GM12878 (cell line): Measurements from ENCODE around the gene WDR17. TPM values are rescaled to one million over a fixed set of nuclear protein-coding genes. Genes with fewer than 3 reads are reported as not detected.

Experiments
- ATAC-seq: fragments of 200-7000 bp; cut with Tn5 transposase; 3 replicates; pipeline ENCODE4 v1.9.1; 2020; ENCODE audit warnings: mild to moderate bottlenecking, moderate library complexity
- BruUV-seq: library from RNA; stranded (reverse); fragments of 400-500 nt; replicated peaks from 2 replicates; lab custom pipeline; 2021; lab: Mats Ljungman, UMichigan
- CTCF ChIA-PET: fragments of 300-600 bp; sonication (Branson Sonifier 250); formaldehyde crosslinking; extraction: SDS; loops from one replicate; lab custom pipeline; 2021; ENCODE audit warnings: inconsistent platforms; lab: Yijun Ruan, JAX
- POLR2A ChIA-PET: fragments of 350-600 bp; formaldehyde crosslinking; extraction: SDS; loops from one replicate; lab custom pipeline; 2021; ENCODE audit warnings: inconsistent platforms; lab: Charles Lee
- RAD21 ChIA-PET: fragments of 300-600 bp; sonication (Branson Sonifier 250); formaldehyde crosslinking; loops from one replicate; lab custom pipeline; 2023; ENCODE audit warnings: antibody characterized with exemption; ENCODE audit not compliant: unreplicated experiment; lab: Charles Lee
- SMC1A ChIA-PET: fragments of 300-600 bp; sonication (Branson Sonifier 250); formaldehyde crosslinking; loops from one replicate; lab custom pipeline; 2023; ENCODE audit not compliant: unreplicated experiment, uncharacterized antibody; lab: Charles Lee
- DNase-seq: peaks from one replicate; pipeline ENCODE4 v3.0.0-alpha.2; 2011; ENCODE audit warnings: low read depth, low spot score
- FAIRE-seq: peaks from 3 replicates; lab custom pipeline; 2011; peaks lifted over from hg19 to GRCh38; lab: Jason Lieb, UNC
- H2AFZ ChIP-seq: 2 replicates; pipeline ENCODE4 v1.6.0; 2011; ENCODE audit warnings: low read depth, low read length, control low read depth; ENCODE audit not compliant: control insufficient read depth
- H3K27ac ChIP-seq: 2 replicates; pipeline ENCODE4 v1.5.1; 2011; ENCODE audit warnings: control low read depth; ENCODE audit not compliant: control insufficient read depth, insufficient read depth
- H3K27me3 ChIP-seq, 2 experiments: replicated peaks in 1 of 2; 2 replicates each; pipeline versions ENCODE4 v1.6.0 to v1.6.1; 2011; ENCODE audit warnings: low read length in 1 of 2; ENCODE audit not compliant: control insufficient read depth in 2 of 2, insufficient read depth in 2 of 2
- H3K36me3 ChIP-seq, 2 experiments: 2 replicates each; pipeline ENCODE4 v1.5.1; 2011; ENCODE audit warnings: low read length in 1 of 2; ENCODE audit not compliant: control insufficient read depth in 2 of 2, insufficient read depth in 2 of 2
- H3K4me1 ChIP-seq: 2 replicates; pipeline ENCODE4 v1.6.1; 2011; ENCODE audit warnings: mild to moderate bottlenecking, low read length, moderate library complexity, mixed read lengths; ENCODE audit not compliant: control insufficient read depth, insufficient read depth
- H3K4me2 ChIP-seq: 2 replicates; pipeline ENCODE4 v1.6.0; 2011; ENCODE audit warnings: control low read depth; ENCODE audit not compliant: control insufficient read depth, insufficient read depth
- H3K4me3 ChIP-seq: fragments of 200-600 bp; sonication (generic); 2 replicates; pipeline ENCODE4 v1.5.1; 2016
- H3K79me2 ChIP-seq: 2 replicates; pipeline ENCODE4 v1.6.0; 2011; ENCODE audit warnings: low read length; ENCODE audit not compliant: control insufficient read depth, insufficient read depth
- H3K9ac ChIP-seq: 2 replicates; pipeline ENCODE4 v1.8.0; 2011; ENCODE audit warnings: low read length, control low read depth, mixed read lengths; ENCODE audit not compliant: control insufficient read depth, insufficient read depth
- H3K9me3 ChIP-seq: replicated peaks from 3 replicates; pipeline ENCODE4 v1.5.1; 2011; ENCODE audit warnings: mild to moderate bottlenecking, low read length; ENCODE audit not compliant: control insufficient read depth, insufficient read depth
- H4K20me1 ChIP-seq: 2 replicates; pipeline ENCODE4 v1.6.0; 2011; ENCODE audit not compliant: control insufficient read depth, insufficient read depth
- E4F1 ChIP-seq: fragments of 450-650 bp; IDR thresholded peaks from 2 replicates; pipeline ENCODE4 v1.6.1; 2018; ENCODE audit warnings: borderline replicate concordance, mild to moderate bottlenecking; ENCODE audit not compliant: partially characterized antibody
- ELK1 ChIP-seq: IDR thresholded peaks from 2 replicates; pipeline ENCODE4 v1.6.1; 2012; ENCODE audit warnings: low read depth, low read length, improper control_type of control experiment
- JUNB ChIP-seq: IDR thresholded peaks from 2 replicates; pipeline ENCODE4 v1.6.1; 2016; ENCODE audit warnings: antibody characterized with exemption, mild to moderate bottlenecking
- RELA ChIP-seq: fragments of 450-650 bp; IDR thresholded peaks from 2 replicates; pipeline ENCODE4 v1.8.0; 2014; ENCODE audit warnings: borderline replicate concordance; ENCODE audit not compliant: partially characterized antibody
- WGBS: methylation state at CpG from one replicate; pipeline ENCODE4 v1.1.6; 2016; ENCODE audit warnings: low lambda C conversion rate; ENCODE audit not compliant: insufficient replicate concordance, insufficient coverage; ENCODE audit errors: missing lambda C conversion rate; 5-methylcytosine and 5-hydroxymethylcytosine counted together
- in situ Hi-C: fragments of 300-500 bp; cut with MboI; formaldehyde crosslinking; loops from 9 replicates; pipeline ENCODE4 v1.14.3; 2018; ENCODE audit warnings: mixed read lengths
- intact Hi-C: fragments of 100-400 bp; cut with micrococcal nuclease; formaldehyde crosslinking; loops from one replicate; pipeline ENCODE4 v1.14.2; 2022; ENCODE audit not compliant: unreplicated experiment
- polyA plus RNA-seq, 11 experiments: library from polyadenylated mRNA; depleted of rRNA in 4 of 11; unstranded in 6 of 11; stranded (reverse) in 5 of 11; fragments of >200 nt; fragmentation: Nextera tagmentation in 4 of 11; fragmentation: Illumina TruSeq in 1 of 11; extraction: Ambion mirVana in 4 of 11; extraction: Trizol in 1 of 11; gene quantifications; 1 replicate in 1 of 11; 2 replicates in 10 of 11; pipeline versions ENCODE4 v1.2.1 to v1.2.3, GENCODE V29; 2011 to 2016; ENCODE audit warnings: inconsistent platforms in 2 of 11, missing spikeins in 2 of 11, low read depth in 1 of 11
- total RNA-seq, 4 experiments: library from RNA; depleted of rRNA in 3 of 4; stranded (reverse); fragments of >200 nt in 3 of 4; fragmentation: Illumina TruSeq in 1 of 4; extraction: Trizol in 1 of 4; gene quantifications; 2 replicates each; pipeline versions ENCODE4 v1.2.1 to v1.2.3, GENCODE V29; 2013 to 2021

The WDR17 gene
- total and polyA plus RNA-seq, 10 of the 15 experiments (the other 5 are each of a cell fraction or from before 2014, with no cell fraction given): 0.43 to 3.8 (median 2.8) TPM

GRCh38 chr4:176142253-176142652 lies 76.6 kb downstream of the WDR17 start:
- H3K36me3 ChIP-seq: no peaks in the 10 kb centered on the region
- ATAC-seq (no peak), DNase-seq (no peak), FAIRE-seq (no peak)
- ChIA-PET SMC1A (interaction anchor here (1.7 kb wide), 1 partner anchor 11 kb away, joined by 4 read pairs; no protein-coding TSS in a partner anchor), POLR2A (no interaction called here), CTCF (interaction anchor here (2.6 kb wide), 1 partner anchor 9 kb away, joined by 7 read pairs; no protein-coding TSS in a partner anchor), RAD21 (no interaction called here)
- no peak overlapping the region for H2AFZ ChIP-seq
- no peaks in the 10 kb centered on the region for H3K27me3 ChIP-seq
- no peak overlapping the region for H3K4me3 ChIP-seq
- H3K79me2 ChIP-seq: no peaks in the 10 kb centered on the region
- no peak overlapping the region for H3K27ac ChIP-seq
- no peak overlapping the region for H3K4me2 ChIP-seq
- BruUV-seq: no TSS peak
- no peaks in the 10 kb centered on the region for H3K9me3 ChIP-seq
- in situ Hi-C loops: no loop called here
- WGBS: 48% methylated on average over 2 of the region's 2 CpGs
- H4K20me1 ChIP-seq: no peaks in the 10 kb centered on the region
- no peaks in the 10 kb centered on the region for H3K4me1 ChIP-seq
- no peak overlapping the region for H3K9ac ChIP-seq
- intact Hi-C loops: no loop called here
- no peak for TF ChIP-seq E4F1
- no peak for TF ChIP-seq RELA
- TF ChIP-seq ELK1: no peak
- TF ChIP-seq JUNB: no peak
